WTC11 (cell line): ENCODE data around the gene IL1B.

Experiments used
- CREB1 ChIP-seq: sonication (generic); formaldehyde crosslinking; IDR thresholded peaks from 2 replicates; pipeline ENCODE4 v1.8.0; 2023; ENCODE audit warnings: mild to moderate bottlenecking, missing genetic modification reagents
- TF ChIP-seq, protein P1 (sequence below): sonication (generic); formaldehyde crosslinking; IDR thresholded peaks from 2 replicates; pipeline ENCODE4 v1.8.0; 2023; ENCODE audit warnings: missing genetic modification reagents, mild to moderate bottlenecking, borderline replicate concordance

DNA sequence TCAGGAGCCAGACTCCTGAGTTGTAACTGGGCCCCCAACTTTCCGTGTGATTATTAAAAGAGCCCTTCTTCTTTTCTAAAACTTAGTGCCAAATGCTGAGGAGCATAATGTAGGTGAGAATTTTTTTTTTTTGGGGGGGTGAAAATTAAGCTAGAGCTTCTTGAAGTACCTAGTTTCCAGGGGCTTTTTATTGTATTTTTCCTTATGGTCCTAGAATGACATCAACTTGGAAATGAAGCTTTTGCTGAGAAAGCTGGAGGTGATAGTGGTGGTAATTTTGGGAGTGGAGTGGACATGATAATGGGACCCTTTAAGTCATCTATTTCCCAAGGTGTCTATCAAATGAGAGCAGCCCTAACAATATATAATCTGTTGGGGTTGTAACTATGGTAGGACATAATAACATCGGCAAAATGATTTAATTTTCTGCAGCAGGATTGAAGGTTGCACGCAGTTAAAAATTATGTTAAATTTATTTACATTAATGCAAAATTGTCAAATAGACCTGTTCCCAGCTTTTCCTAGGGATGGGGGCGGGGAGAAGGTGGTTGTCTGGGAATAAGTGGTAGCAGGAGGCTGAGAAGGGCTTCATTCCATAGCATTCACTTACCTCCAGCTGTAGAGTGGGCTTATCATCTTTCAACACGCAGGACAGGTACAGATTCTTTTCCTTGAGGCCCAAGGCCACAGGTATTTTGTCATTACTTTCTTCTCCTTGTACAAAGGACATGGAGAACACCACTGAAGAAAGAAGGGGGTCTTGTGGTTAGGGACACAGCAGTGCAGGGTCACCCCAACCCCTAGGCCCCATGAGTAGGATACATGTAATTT, 5.7 kb downstream of the IL1B start:
- TF ChIP-seq CREB1 (CRISPR knock-in tag), result no peak
- TF ChIP-seq, protein P1, sequence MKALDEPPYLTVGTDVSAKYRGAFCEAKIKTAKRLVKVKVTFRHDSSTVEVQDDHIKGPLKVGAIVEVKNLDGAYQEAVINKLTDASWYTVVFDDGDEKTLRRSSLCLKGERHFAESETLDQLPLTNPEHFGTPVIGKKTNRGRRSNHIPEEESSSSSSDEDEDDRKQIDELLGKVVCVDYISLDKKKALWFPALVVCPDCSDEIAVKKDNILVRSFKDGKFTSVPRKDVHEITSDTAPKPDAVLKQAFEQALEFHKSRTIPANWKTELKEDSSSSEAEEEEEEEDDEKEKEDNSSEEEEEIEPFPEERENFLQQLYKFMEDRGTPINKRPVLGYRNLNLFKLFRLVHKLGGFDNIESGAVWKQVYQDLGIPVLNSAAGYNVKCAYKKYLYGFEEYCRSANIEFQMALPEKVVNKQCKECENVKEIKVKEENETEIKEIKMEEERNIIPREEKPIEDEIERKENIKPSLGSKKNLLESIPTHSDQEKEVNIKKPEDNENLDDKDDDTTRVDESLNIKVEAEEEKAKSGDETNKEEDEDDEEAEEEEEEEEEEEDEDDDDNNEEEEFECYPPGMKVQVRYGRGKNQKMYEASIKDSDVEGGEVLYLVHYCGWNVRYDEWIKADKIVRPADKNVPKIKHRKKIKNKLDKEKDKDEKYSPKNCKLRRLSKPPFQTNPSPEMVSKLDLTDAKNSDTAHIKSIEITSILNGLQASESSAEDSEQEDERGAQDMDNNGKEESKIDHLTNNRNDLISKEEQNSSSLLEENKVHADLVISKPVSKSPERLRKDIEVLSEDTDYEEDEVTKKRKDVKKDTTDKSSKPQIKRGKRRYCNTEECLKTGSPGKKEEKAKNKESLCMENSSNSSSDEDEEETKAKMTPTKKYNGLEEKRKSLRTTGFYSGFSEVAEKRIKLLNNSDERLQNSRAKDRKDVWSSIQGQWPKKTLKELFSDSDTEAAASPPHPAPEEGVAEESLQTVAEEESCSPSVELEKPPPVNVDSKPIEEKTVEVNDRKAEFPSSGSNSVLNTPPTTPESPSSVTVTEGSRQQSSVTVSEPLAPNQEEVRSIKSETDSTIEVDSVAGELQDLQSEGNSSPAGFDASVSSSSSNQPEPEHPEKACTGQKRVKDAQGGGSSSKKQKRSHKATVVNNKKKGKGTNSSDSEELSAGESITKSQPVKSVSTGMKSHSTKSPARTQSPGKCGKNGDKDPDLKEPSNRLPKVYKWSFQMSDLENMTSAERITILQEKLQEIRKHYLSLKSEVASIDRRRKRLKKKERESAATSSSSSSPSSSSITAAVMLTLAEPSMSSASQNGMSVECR (CRISPR knock-in tag), result no peak
